T-helper 17 cell (primary cell): Measurements from ENCODE around the gene RASSF6. TPM values are rescaled to one million over a fixed set of nuclear protein-coding genes. Genes with fewer than 3 reads are reported as not detected.
"Not testable (repeated sequence)": the region's sequence is repeated elsewhere in the genome, so short reads cannot be mapped to it uniquely, and the experiment has no call there.

Source experiments
- ATAC-seq: fragments of 150-1000 bp; cut with Tn5 transposase; 2 replicates; pipeline ENCODE4 v1.10.0; 2021; ENCODE audit warnings: mild to moderate bottlenecking, moderate library complexity
- DNase-seq, 3 donors: peaks; one replicate each; pipeline versions ENCODE4 v3.0.0 to v3.0.0-alpha.2; 2020 to 2021
- H3K9me3 ChIP-seq: one replicate; pipeline ENCODE4 v1.7.0; 2013; ENCODE audit warnings: low read length, mild to moderate bottlenecking; ENCODE audit not compliant: control insufficient read depth, poor library complexity, severe bottlenecking
- H3K27ac Mint-ChIP-seq: one replicate; pipeline ENCODE4 v1.8.0; 2022; ENCODE audit warnings: mild to moderate bottlenecking, moderate library complexity, mixed read lengths
- H3K27me3 Mint-ChIP-seq: one replicate; pipeline ENCODE4 v1.8.0; 2022; ENCODE audit warnings: mixed read lengths
- H3K36me3 Mint-ChIP-seq: one replicate; pipeline ENCODE4 v1.8.0; 2022; ENCODE audit warnings: low read depth, mixed read lengths
- H3K4me1 Mint-ChIP-seq: one replicate; pipeline ENCODE4 v1.8.0; 2022; ENCODE audit warnings: mild to moderate bottlenecking, mixed read lengths
- H3K4me3 Mint-ChIP-seq: one replicate; pipeline ENCODE4 v1.8.0; 2022; ENCODE audit warnings: mild to moderate bottlenecking, moderate library complexity, mixed read lengths
- total RNA-seq, 4 donors: library from RNA in 2 of 4; stranded (reverse) in 2 of 4; gene quantifications; one replicate each; pipeline ENCODE4 v1.2.3 and lab custom pipeline; 2022 to 2026

Gene RASSF6
- total RNA-seq, 2 donors from 2014 or later: 1.4 to 1.7 TPM

- H3K9me3 ChIP-seq: no peaks in the 10 kb centered on the region
- no peaks in the 10 kb centered on the region for H3K27me3 Mint-ChIP-seq
- no peak for DNase-seq
- ATAC-seq: no peak
- H3K4me3 Mint-ChIP-seq: no peak overlapping the region
- H3K27ac Mint-ChIP-seq: no peak overlapping the region
- no peaks in the 10 kb centered on the region for H3K4me1 Mint-ChIP-seq
- no peaks in the 10 kb centered on the region for H3K36me3 Mint-ChIP-seq
These were observed 34.2 kb downstream of the RASSF6 start for GRCh38 chr4:73586040-73586439.

- DNase-seq: no peak
- no peaks in the 10 kb centered on the region for H3K9me3 ChIP-seq
- Mint-ChIP-seq H3K27ac (no peak overlapping the region), H3K27me3 (no peaks in the 10 kb centered on the region), H3K36me3 (no peaks in the 10 kb centered on the region), H3K4me1 (no peaks in the 10 kb centered on the region), H3K4me3 (no peak overlapping the region)
- ATAC-seq: no peak
These were observed 34.9 kb downstream of the RASSF6 start for GRCh38 chr4:73585345-73585744.

GRCh38 chr4:73583666-73584065 is 36.6 kb downstream of the RASSF6 start:
- H3K4me1 Mint-ChIP-seq: no peaks in the 10 kb centered on the region
- DNase-seq: no peak
- no peaks in the 10 kb centered on the region for H3K9me3 ChIP-seq
- no peaks in the 10 kb centered on the region for H3K36me3 Mint-ChIP-seq
- H3K27me3 Mint-ChIP-seq: no peaks in the 10 kb centered on the region
- ATAC-seq: no peak
- H3K27ac Mint-ChIP-seq: no peak overlapping the region
- no peak overlapping the region for H3K4me3 Mint-ChIP-seq

DNA sequence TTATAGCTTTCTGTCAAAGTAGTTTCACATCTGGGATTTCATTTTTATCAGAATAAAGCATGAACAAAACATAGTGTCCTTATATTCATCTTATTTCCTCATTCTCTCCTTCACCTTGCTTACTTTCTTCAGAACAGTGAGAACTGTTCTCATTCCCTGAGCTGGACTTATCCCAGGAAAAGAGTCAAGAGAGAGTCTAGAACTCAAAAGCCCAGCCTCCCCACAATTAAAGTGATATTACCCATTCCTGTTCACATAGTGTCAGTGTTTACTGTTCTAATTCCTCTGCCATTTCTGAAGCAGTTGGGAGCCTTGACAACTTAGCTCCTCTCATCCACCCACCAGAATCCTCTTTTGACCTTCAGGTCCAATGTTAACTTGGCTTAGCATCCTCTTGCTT is 42.9 kb downstream of the RASSF6 start:
- no peaks in the 10 kb centered on the region for H3K9me3 ChIP-seq
- ATAC-seq (no peak), DNase-seq (no peak)
- no peaks in the 10 kb centered on the region for H3K4me1 Mint-ChIP-seq
- no peak overlapping the region for H3K27ac Mint-ChIP-seq
- no peaks in the 10 kb centered on the region for H3K27me3 Mint-ChIP-seq
- no peak overlapping the region for H3K4me3 Mint-ChIP-seq
- H3K36me3 Mint-ChIP-seq: no peaks in the 10 kb centered on the region

DNA sequence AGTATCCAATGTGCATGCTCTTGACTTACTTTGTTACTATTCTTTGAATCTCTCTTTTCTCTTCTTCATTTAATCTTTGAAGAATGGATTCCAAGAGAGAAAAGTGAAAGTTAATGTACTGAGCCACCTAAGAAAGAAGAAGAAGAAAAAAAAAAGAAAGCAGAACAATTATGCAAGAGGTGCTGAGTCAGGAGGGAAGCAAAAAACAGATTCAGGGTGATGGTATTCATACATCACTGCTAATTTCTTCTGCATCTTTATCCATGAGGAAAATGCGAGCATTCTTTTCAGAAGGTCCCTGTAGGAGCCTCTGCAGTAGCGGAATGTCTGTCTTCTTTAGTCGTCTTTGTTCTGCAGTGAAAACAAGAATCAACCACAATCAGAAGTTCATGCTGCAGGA is 43.9 kb downstream of the RASSF6 start:
- H3K9me3 ChIP-seq: no peaks in the 10 kb centered on the region
- no peak overlapping the region for H3K4me3 Mint-ChIP-seq
- no peak for ATAC-seq
- H3K36me3 Mint-ChIP-seq: no peaks in the 10 kb centered on the region
- H3K27ac Mint-ChIP-seq: no peak overlapping the region
- H3K4me1 Mint-ChIP-seq: no peaks in the 10 kb centered on the region
- no peaks in the 10 kb centered on the region for H3K27me3 Mint-ChIP-seq
- DNase-seq: no peak

DNA sequence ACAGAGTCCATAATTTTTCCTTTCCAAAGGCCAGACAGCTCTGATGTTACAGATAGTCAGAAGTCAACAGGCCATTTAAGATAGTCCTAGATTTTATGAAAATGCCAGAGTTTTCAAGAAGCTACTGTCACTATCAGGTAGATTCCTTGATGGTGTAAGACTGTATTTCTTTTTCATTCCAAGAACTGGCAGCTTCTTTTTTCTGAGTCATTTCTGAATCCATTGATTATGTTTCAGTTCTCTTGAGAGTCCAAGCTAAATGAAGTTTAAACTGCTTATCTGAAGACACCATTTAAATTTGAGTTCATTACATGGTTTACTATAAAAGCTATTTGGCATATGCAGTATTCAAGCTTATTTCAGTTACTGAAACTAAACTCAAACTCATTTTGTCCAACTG is 44.6 kb downstream of the RASSF6 start:
- no peak overlapping the region for H3K4me3 Mint-ChIP-seq
- ATAC-seq: no peak
- H3K27me3 Mint-ChIP-seq: no peaks in the 10 kb centered on the region
- no peak for DNase-seq
- H3K9me3 ChIP-seq: no peaks in the 10 kb centered on the region
- no peak overlapping the region for H3K27ac Mint-ChIP-seq
- H3K4me1 Mint-ChIP-seq: no peaks in the 10 kb centered on the region
- H3K36me3 Mint-ChIP-seq: no peaks in the 10 kb centered on the region

DNA sequence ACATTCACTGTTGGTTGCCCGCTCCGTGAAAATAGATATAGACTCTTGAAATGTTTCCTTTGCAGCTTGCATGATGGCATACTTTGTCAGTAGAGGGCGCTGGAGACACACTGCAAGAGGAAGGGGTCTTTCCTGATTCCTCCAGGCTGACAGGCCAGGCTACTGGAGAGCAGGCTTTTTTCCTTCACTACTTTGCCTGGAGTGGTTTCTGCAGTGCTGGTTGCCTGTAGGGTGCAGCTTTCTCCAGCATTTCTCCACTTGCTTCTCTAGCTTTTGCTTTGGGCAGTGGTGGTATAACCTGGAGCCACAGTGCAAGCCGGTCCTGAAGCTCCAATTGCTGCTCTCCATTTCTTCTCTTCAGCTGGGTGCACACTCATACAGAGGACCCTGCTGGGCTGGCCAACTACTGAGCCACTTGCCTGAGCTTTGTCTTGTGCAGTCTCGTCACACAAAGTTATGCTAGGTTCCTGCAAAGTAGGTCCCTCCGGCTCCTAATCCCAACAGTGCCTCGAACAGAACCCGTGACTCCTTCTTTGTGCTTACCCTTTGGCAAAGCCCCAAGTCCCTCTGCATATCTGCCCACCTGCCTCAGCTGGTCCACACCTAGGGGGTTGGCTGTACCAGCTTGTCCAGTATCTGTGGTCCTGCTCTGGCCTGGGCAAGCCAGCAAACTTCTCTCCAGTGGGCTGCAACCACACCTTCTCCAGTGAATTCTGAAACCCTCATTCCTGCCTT is 46.3 kb downstream of the RASSF6 start:
- no peak overlapping the region for H3K4me3 Mint-ChIP-seq
- H3K27me3 Mint-ChIP-seq: no peaks in the 10 kb centered on the region
- no peak for DNase-seq
- ATAC-seq: no peak
- H3K9me3 ChIP-seq: no peaks in the 10 kb centered on the region
- H3K27ac Mint-ChIP-seq: no peak overlapping the region
- no peaks in the 10 kb centered on the region for H3K4me1 Mint-ChIP-seq
- H3K36me3 Mint-ChIP-seq: no peaks in the 10 kb centered on the region

DNA sequence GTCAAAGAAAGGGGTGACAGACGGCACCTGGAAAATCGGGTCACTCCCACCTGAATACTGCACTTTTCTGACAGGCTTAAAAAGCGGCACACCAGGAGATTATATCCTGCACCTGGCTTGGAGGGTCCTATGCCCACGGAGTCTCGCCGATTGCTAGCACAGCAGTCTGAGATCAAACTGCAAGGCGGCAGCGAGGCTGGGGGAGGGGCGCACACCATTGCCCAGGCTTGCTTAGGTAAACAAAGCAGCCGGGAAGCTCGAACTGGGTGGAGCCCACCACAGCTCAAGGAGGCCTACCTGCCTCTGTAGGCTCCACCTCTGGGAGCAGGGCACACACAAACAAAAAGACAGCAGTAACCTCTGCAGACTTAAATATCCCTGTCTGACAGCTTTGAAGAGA is 69.4 kb downstream of the RASSF6 start:
- not testable (repeated sequence) for DNase-seq, ATAC-seq, H3K4me1 Mint-ChIP-seq, H3K9me3 ChIP-seq, H3K36me3 Mint-ChIP-seq, H3K27ac Mint-ChIP-seq, H3K4me3 Mint-ChIP-seq
- peaks cover 12% of the 10 kb centered on the region for H3K27me3 Mint-ChIP-seq

DNA sequence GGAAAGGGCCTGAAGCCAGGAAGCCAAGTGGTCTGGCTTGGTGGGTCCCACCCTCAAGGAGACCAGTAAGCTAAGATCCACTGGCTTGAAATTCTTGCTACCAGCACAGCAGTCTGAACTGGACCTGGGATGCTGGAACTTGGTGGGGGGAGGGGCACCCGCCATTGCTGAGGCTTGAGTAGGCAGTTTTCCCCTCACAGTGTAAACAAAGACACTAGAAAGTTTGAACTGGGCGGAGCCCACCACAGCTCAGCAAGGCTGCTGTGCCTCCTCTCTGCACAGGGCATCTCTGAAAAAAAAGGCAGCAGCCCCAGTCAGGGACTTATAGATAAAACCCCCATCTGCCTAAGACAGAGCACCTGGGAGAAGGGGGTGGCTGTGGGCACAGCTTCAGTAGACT is 75.6 kb downstream of the RASSF6 start:
- DNase-seq (no peak), ATAC-seq (no peak)
- H3K9me3 ChIP-seq: no peaks in the 10 kb centered on the region
- H3K27me3 Mint-ChIP-seq: peaks cover 12% of the 10 kb centered on the region
- no peak overlapping the region for H3K27ac Mint-ChIP-seq
- peaks cover 3% of the 10 kb centered on the region for H3K4me1 Mint-ChIP-seq
- no peaks in the 10 kb centered on the region for H3K36me3 Mint-ChIP-seq
- no peak overlapping the region for H3K4me3 Mint-ChIP-seq

DNA sequence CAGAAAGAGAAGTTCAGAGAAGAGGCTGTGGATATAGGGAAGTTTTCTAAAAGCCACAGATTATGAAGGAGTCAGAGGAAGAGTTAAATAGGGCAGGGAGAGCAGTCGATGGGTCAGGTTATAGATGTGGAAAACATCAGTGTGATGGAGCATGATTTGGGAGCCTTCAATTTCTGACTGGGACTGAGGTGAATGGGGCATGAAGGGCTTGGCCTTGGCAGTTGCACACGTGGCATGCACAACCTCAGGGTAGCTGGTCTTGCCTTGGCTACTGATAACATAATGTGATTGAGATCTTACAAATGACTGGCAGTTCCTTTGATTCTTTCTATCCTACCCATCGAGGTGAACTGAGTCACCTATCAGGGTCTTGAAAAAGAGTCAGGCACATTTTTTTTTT is 79.0 kb downstream of the RASSF6 start:
- H3K27ac Mint-ChIP-seq: no peak overlapping the region
- no peaks in the 10 kb centered on the region for H3K9me3 ChIP-seq
- no peak overlapping the region for H3K4me3 Mint-ChIP-seq
- no peak for ATAC-seq
- no peak for DNase-seq
- no peaks in the 10 kb centered on the region for H3K4me1 Mint-ChIP-seq
- H3K27me3 Mint-ChIP-seq: peaks cover 16% of the 10 kb centered on the region
- peaks cover 2% of the 10 kb centered on the region for H3K36me3 Mint-ChIP-seq

DNA sequence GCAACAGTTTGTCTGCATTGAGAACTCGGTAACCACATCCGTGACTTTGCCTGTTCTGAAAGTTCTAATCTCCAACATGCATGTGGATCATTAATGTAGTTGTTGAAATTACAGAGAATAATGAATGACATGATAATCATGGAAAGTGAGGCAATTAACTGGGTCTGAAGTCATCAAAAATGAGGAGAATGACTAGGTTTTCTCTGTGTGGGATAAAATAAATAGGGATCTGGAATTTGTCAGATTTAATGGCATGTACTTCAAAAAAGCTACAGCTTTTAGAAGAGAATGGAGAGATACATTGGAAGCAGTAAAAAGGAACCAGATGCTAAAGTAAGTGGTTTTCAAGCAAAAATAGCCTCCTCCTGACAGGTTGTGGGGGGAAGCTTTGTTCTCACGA is 79.4 kb downstream of the RASSF6 start:
- no peak for DNase-seq

DNA sequence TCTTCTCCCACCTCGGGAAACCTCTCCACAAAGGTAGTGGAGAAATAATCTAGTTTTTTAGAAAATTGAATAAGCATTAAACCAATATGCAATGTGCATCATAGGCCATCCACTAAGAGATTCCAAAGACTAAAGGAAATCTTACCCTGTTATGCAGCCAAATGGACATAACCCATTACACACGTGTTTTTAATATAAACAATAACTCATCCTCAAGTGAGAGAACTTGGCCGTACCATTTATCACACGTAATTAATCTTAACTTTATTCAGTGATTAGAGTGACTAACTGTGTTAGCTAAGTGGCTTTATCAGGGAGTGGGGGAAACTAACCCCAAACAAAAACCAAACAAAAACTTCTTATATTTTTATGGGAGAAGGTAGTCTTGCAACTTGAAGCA is 80.8 kb downstream of the RASSF6 start:
- DNase-seq: no peak
- Mint-ChIP-seq H3K27ac (no peak overlapping the region), H3K27me3 (peaks cover 16% of the 10 kb centered on the region)

More for the DNA sequence above, 79.4 kb downstream of the RASSF6 start:
- peaks cover 2% of the 10 kb centered on the region for H3K36me3 Mint-ChIP-seq
- no peaks in the 10 kb centered on the region for H3K4me1 Mint-ChIP-seq
- H3K9me3 ChIP-seq: no peaks in the 10 kb centered on the region
- ATAC-seq: no peak
- H3K27me3 Mint-ChIP-seq: peaks cover 16% of the 10 kb centered on the region
- no peak overlapping the region for H3K4me3 Mint-ChIP-seq
- H3K27ac Mint-ChIP-seq: no peak overlapping the region

GRCh38 chr4:73538162-73538561 is 82.1 kb downstream of the RASSF6 start:
- no peak overlapping the region for H3K27ac Mint-ChIP-seq
- no peaks in the 10 kb centered on the region for H3K9me3 ChIP-seq
- no peak for ATAC-seq
- H3K4me3 Mint-ChIP-seq: no peak overlapping the region
- H3K4me1 Mint-ChIP-seq: no peaks in the 10 kb centered on the region
- H3K36me3 Mint-ChIP-seq: peaks cover 2% of the 10 kb centered on the region
- no peak for DNase-seq
- H3K27me3 Mint-ChIP-seq: peaks cover 16% of the 10 kb centered on the region

More for the DNA sequence above, 80.8 kb downstream of the RASSF6 start:
- no peak for ATAC-seq
- Mint-ChIP-seq H3K4me1 (no peaks in the 10 kb centered on the region), H3K36me3 (peaks cover 2% of the 10 kb centered on the region), H3K4me3 (no peak overlapping the region)
- no peaks in the 10 kb centered on the region for H3K9me3 ChIP-seq
